Hepatocyte (in vitro differentiated cells): Measurements from ENCODE around the gene SLC9A8. TPM values are rescaled to one million over a fixed set of nuclear protein-coding genes. Genes with fewer than 3 reads are reported as not detected.

Experiments used
- DNase-seq: peaks from one replicate; pipeline ENCODE4 v3.0.0-alpha.2; 2016; ENCODE audit warnings: low spot score
- H2AFZ ChIP-seq: fragments of 200-600 bp; sonication (generic); 2 replicates; pipeline ENCODE4 v1.6.0; 2016; ENCODE audit warnings: antibody characterized with exemption, mild to moderate bottlenecking
- H3K27ac ChIP-seq: fragments of 200-600 bp; sonication (generic); 2 replicates; pipeline ENCODE4 v1.5.1; 2016; ENCODE audit warnings: mild to moderate bottlenecking
- H3K27me3 ChIP-seq: fragments of 200-600 bp; sonication (generic); 2 replicates; pipeline ENCODE4 v1.6.1; 2016
- H3K36me3 ChIP-seq: fragments of 200-600 bp; sonication (generic); replicated peaks from 2 replicates; pipeline ENCODE4 v1.5.1; 2016; ENCODE audit warnings: low read depth; ENCODE audit not compliant: insufficient read depth
- H3K4me1 ChIP-seq: fragments of 200-600 bp; sonication (generic); 2 replicates; pipeline ENCODE4 v1.5.1; 2016; ENCODE audit warnings: mild to moderate bottlenecking, moderate library complexity; ENCODE audit not compliant: insufficient read depth
- H3K4me2 ChIP-seq: fragments of 200-600 bp; sonication (generic); 2 replicates; pipeline ENCODE4 v1.6.0; 2016
- H3K4me3 ChIP-seq: fragments of 200-600 bp; sonication (generic); 2 replicates; pipeline ENCODE4 v1.5.1; 2016; ENCODE audit warnings: mild to moderate bottlenecking
- H3K79me2 ChIP-seq: fragments of 200-600 bp; sonication (generic); 2 replicates; pipeline ENCODE4 v1.6.0; 2017; ENCODE audit warnings: mild to moderate bottlenecking
- H3K9me2 ChIP-seq: fragments of 200-600 bp; sonication (generic); replicated peaks from 2 replicates; pipeline ENCODE4 v1.6.0; 2017; ENCODE audit warnings: mild to moderate bottlenecking; ENCODE audit not compliant: insufficient read depth
- H3K9me3 ChIP-seq: fragments of 200-600 bp; sonication (generic); 2 replicates; pipeline ENCODE4 v1.5.1; 2016; ENCODE audit warnings: low read depth, mild to moderate bottlenecking
- H4K20me1 ChIP-seq: fragments of 200-600 bp; sonication (generic); 2 replicates; pipeline ENCODE4 v1.6.0; 2016; ENCODE audit warnings: mild to moderate bottlenecking; ENCODE audit not compliant: insufficient read depth, poor library complexity, severe bottlenecking
- CTCF ChIP-seq: fragments of 200-600 bp; sonication (generic); IDR thresholded peaks from 2 replicates; pipeline ENCODE4 v1.5.1; 2016; ENCODE audit warnings: antibody characterized with exemption, mild to moderate bottlenecking; ENCODE audit not compliant: poor library complexity
- EZH2 ChIP-seq: fragments of 200-600 bp; sonication (generic); IDR thresholded peaks from 2 replicates; pipeline ENCODE4 v1.6.1; 2016; ENCODE audit warnings: antibody characterized with exemption, mild to moderate bottlenecking, borderline replicate concordance
- EZH2phosphoT487 ChIP-seq: fragments of 200-600 bp; sonication (generic); IDR thresholded peaks from one replicate; pipeline ENCODE4 v1.6.1; 2018; ENCODE audit warnings: antibody characterized with exemption, mild to moderate bottlenecking, low read depth, moderate library complexity; ENCODE audit not compliant: unreplicated experiment, severe bottlenecking
- WGBS: methylation state at CpG from one replicate; pipeline ENCODE4 v1.1.6; 2016; ENCODE audit warnings: low lambda C conversion rate; ENCODE audit errors: missing lambda C conversion rate; 5-methylcytosine and 5-hydroxymethylcytosine counted together
- polyA plus RNA-seq: library from polyadenylated mRNA; unstranded; fragments of >200 nt; fragmentation: Nextera tagmentation; extraction: Ambion mirVana; gene quantifications from 2 replicates; pipeline ENCODE4 v1.2.1, GENCODE V29; 2016
- total RNA-seq: library from RNA; depleted of rRNA; stranded (reverse); fragments of >200 nt; gene quantifications from 2 replicates; pipeline ENCODE4 v1.2.3, GENCODE V29; 2014

The SLC9A8 gene
- total and polyA plus RNA-seq, 2 experiments from 2014 or later: 4.9 to 6.7 TPM

- 89% methylated on average over 7 of the region's 7 CpGs for WGBS
- peaks cover 6% of the 10 kb centered on the region for H3K4me1 ChIP-seq
Observed at GRCh38 chr20:49786668-49787370, 25.8 kb upstream of the SLC9A8 start.

GRCh38 chr20:49787371-49788357 is 25.0 kb upstream of the SLC9A8 start:
- Histone ChIP-seq H2AFZ (no peak overlapping the region), H4K20me1 (no peaks in the 10 kb centered on the region), H3K27ac (no peak overlapping the region), H3K79me2 (no peaks in the 10 kb centered on the region), H3K4me3 (no peak overlapping the region), H3K9me3 (no peaks in the 10 kb centered on the region), H3K4me1 (peaks cover 6% of the 10 kb centered on the region), H3K36me3 (no peaks in the 10 kb centered on the region), H3K4me2 (no peak overlapping the region), H3K9me2 (no peaks in the 10 kb centered on the region), H3K27me3 (no peaks in the 10 kb centered on the region)
- no peak for DNase-seq
- TF ChIP-seq EZH2phosphoT487: no peak
- TF ChIP-seq EZH2: no peak
- TF ChIP-seq CTCF: no peak
- WGBS: 90% methylated on average over 9 of the region's 9 CpGs

More at GRCh38 chr20:49786668-49787370, 25.8 kb upstream of the SLC9A8 start:
- no peak overlapping the region for H3K27ac ChIP-seq
- no peaks in the 10 kb centered on the region for H4K20me1 ChIP-seq
- no peaks in the 10 kb centered on the region for H3K9me2 ChIP-seq
- no peaks in the 10 kb centered on the region for H3K36me3 ChIP-seq
- no peak overlapping the region for H2AFZ ChIP-seq
- DNase-seq: no peak
- no peaks in the 10 kb centered on the region for H3K9me3 ChIP-seq
- H3K79me2 ChIP-seq: no peaks in the 10 kb centered on the region
- H3K27me3 ChIP-seq: no peaks in the 10 kb centered on the region
- no peak overlapping the region for H3K4me3 ChIP-seq
- TF ChIP-seq EZH2 (no peak), EZH2phosphoT487 (no peak), CTCF (peak; percentile 22)
- no peak overlapping the region for H3K4me2 ChIP-seq

GRCh38 chr20:49790077-49790798 is 22.4 kb upstream of the SLC9A8 start:
- no peaks in the 10 kb centered on the region for H3K36me3 ChIP-seq
- peak; percentile 65 for DNase-seq
- no peak for TF ChIP-seq EZH2phosphoT487
- no peak for TF ChIP-seq EZH2
- no peak for TF ChIP-seq CTCF
- no peak overlapping the region for H2AFZ ChIP-seq
- no peaks in the 10 kb centered on the region for H3K79me2 ChIP-seq
- H3K4me3 ChIP-seq: no peak overlapping the region
- WGBS: 38% methylated on average over 9 of the region's 9 CpGs
- H3K27ac ChIP-seq: peak overlapping the region; percentile 78
- H3K4me2 ChIP-seq: peak overlapping the region; percentile 7
- no peaks in the 10 kb centered on the region for H3K27me3 ChIP-seq
- no peaks in the 10 kb centered on the region for H3K9me2 ChIP-seq
- H4K20me1 ChIP-seq: no peaks in the 10 kb centered on the region
- H3K9me3 ChIP-seq: no peaks in the 10 kb centered on the region
- H3K4me1 ChIP-seq: peaks cover 13% of the 10 kb centered on the region
